CD8-positive, alpha-beta memory T cell (primary cell): ENCODE results near the gene UBL5. TPM values are rescaled to one million over a fixed set of nuclear protein-coding genes. Genes with fewer than 3 reads are reported as not detected.
A peak's percentile ranks its signal among the peaks of the same experiment; 100 is the strongest.

Source experiments
- CTCF ChIA-PET: fragments of 350-600 bp; sonication (Branson Sonifier 250); formaldehyde crosslinking; loops from one replicate; lab custom pipeline; 2021; ENCODE audit warnings: antibody characterized with exemption; lab: Charles Lee
- POLR2A ChIA-PET: fragments of 350-600 bp; sonication (Branson Sonifier 250); formaldehyde crosslinking; loops from one replicate; lab custom pipeline; 2021; ENCODE audit warnings: antibody characterized with exemption; lab: Charles Lee
- DNase-seq, 5 donors: peaks; one replicate each; pipeline versions ENCODE4 v3.0.0 to v3.0.0-alpha.2; 2020 to 2022; ENCODE audit warnings: mixed read lengths in 1 of 5
- H3K27ac ChIP-seq: one replicate; pipeline ENCODE4 v1.7.0; 2013; ENCODE audit warnings: low read depth, mild to moderate bottlenecking, low read length, moderate library complexity
- H3K27me3 ChIP-seq: 2 replicates; pipeline ENCODE4 v1.7.0; 2013; ENCODE audit warnings: low read length, mild to moderate bottlenecking; ENCODE audit not compliant: insufficient read depth, poor library complexity, severe bottlenecking
- H3K36me3 ChIP-seq: 2 replicates; pipeline ENCODE4 v1.7.0; 2013; ENCODE audit warnings: mild to moderate bottlenecking, low read length, moderate library complexity; ENCODE audit not compliant: insufficient read depth
- H3K4me1 ChIP-seq: 2 replicates; pipeline ENCODE4 v1.7.0; 2013; ENCODE audit warnings: mild to moderate bottlenecking, low read length, moderate library complexity; ENCODE audit not compliant: insufficient read depth
- H3K4me3 ChIP-seq: 2 replicates; pipeline ENCODE4 v1.7.0; 2013; ENCODE audit warnings: mild to moderate bottlenecking, low read length
- H3K9me3 ChIP-seq: 2 replicates; pipeline ENCODE4 v1.7.0; 2013; ENCODE audit warnings: mild to moderate bottlenecking, low read length
- H3K27ac Mint-ChIP-seq, 8 donors: one replicate each; pipeline ENCODE4 v1.8.0; 2020 to 2021; ENCODE audit warnings: mixed read lengths in 8 of 8, mild to moderate bottlenecking in 6 of 8, inconsistent platforms in 3 of 8, moderate library complexity in 3 of 8
- H3K27me3 Mint-ChIP-seq, 2 donors: one replicate each; pipeline ENCODE4 v1.8.0; 2020 to 2021; ENCODE audit warnings: mixed read lengths in 2 of 2, mild to moderate bottlenecking in 1 of 2, moderate library complexity in 1 of 2
- H3K36me3 Mint-ChIP-seq, 3 donors: one replicate each; pipeline ENCODE4 v1.8.0; 2020 to 2021; ENCODE audit warnings: mixed read lengths in 3 of 3, inconsistent platforms in 1 of 3, mild to moderate bottlenecking in 1 of 3
- H3K4me1 Mint-ChIP-seq, 3 donors: one replicate each; pipeline ENCODE4 v1.8.0; 2020 to 2021; ENCODE audit warnings: mixed read lengths in 3 of 3, inconsistent platforms in 1 of 3, mild to moderate bottlenecking in 1 of 3
- H3K4me3 Mint-ChIP-seq, 7 donors: one replicate each; pipeline ENCODE4 v1.8.0; 2020 to 2021; ENCODE audit warnings: mixed read lengths in 7 of 7, mild to moderate bottlenecking in 6 of 7, moderate library complexity in 4 of 7, inconsistent platforms in 2 of 7
- H3K9me3 Mint-ChIP-seq, 5 donors: one replicate each; pipeline ENCODE4 v1.8.0; 2020 to 2022; ENCODE audit warnings: mixed read lengths in 5 of 5, mild to moderate bottlenecking in 3 of 5, moderate library complexity in 2 of 5, inconsistent platforms in 1 of 5
- polyA plus RNA-seq: library from polyadenylated mRNA; unstranded; fragments of 300-500 nt; fragmentation: Illumina TruSeq; gene quantifications from one replicate; pipeline ENCODE4 v1.2.3, GENCODE V29; 2021
- total RNA-seq, 2 experiments: library from RNA; stranded (reverse); gene quantifications; one replicate each; pipeline ENCODE4 v1.2.3, GENCODE V29; 2021

Gene UBL5
- total and polyA plus RNA-seq, 3 experiments from 2014 or later = 326 to 789 (median 340) TPM

- Mint-ChIP-seq H3K4me3 (peak overlapping the region; percentile 82 to 96 (median 91)), H3K27ac (peak overlapping the region; percentile 67 to 100 (median 98)), H3K36me3 (peaks cover 4 to 10% (median 4%) of the 10 kb centered on the region in 3 donors), H3K27me3 (no peaks in the 10 kb centered on the region), H3K9me3 (no peaks in the 10 kb centered on the region), H3K4me1 (peaks cover 55 to 86% (median 67%) of the 10 kb centered on the region in 3 donors)
- Histone ChIP-seq H3K27me3 (no peaks in the 10 kb centered on the region), H3K27ac (peak overlapping the region; percentile 57), H3K4me1 (peaks cover 67% of the 10 kb centered on the region), H3K36me3 (no peaks in the 10 kb centered on the region), H3K9me3 (no peaks in the 10 kb centered on the region), H3K4me3 (peak overlapping the region; percentile 91)
- CTCF ChIA-PET = interaction anchor here (0.9 to 1.6 kb wide), 7 partner anchors 9 to 44 kb away, joined by 3 to 5 read pairs (median 3); partner anchors contain the start of genes PIN1 and UBL5
- POLR2A ChIA-PET = interaction anchor here (0.7 to 1.1 kb wide), 3 partner anchors 9 to 31 kb away, joined by 3 to 4 read pairs (median 4); partner anchors contain the start of gene PIN1
- peak in 2 of 5 donors; percentile 40 to 57 for DNase-seq
These were observed 30.4 kb downstream of the UBL5 start for GRCh38 chr19:9857920-9858746.

DNA sequence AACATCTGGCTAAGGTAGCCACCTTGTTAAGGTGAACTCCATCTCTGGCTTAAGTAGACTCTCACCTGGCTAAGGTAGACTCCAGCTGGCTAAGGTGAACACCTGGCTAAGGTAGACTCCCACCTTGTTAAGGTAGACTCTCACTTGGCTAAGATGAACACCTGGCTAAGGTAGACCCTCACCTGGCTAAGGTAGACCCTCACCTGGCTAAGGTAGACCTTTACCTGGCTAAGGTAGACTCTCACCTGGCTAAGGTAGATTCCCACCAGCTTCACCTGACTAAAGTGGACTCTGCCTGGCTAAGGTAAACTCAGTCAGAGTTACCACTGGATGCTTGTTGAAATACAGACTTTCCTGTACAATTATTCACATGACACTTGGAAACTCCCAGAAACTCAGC, 31.0 kb downstream of the UBL5 start:
- peaks cover 74% of the 10 kb centered on the region for H3K4me1 ChIP-seq
- DNase-seq = no peak
- ChIA-PET CTCF (interaction anchor here (0.9 to 1.2 kb wide), 4 partner anchors 10 to 31 kb away, joined by 3 to 4 read pairs (median 3); partner anchors contain the start of gene UBL5), POLR2A (interaction anchor here (0.7 kb wide), 1 partner anchor 32 kb away, joined by 3 read pairs; no protein-coding TSS in a partner anchor)
- Mint-ChIP-seq H3K4me3 (peak overlapping the region; percentile 82 to 96 (median 91)), H3K9me3 (no peaks in the 10 kb centered on the region), H3K36me3 (peaks cover 3 to 9% (median 4%) of the 10 kb centered on the region in 3 donors), H3K27ac (peak overlapping the region in 7 of 8 donors; percentile 67 to 100 (median 99)), H3K4me1 (peaks cover 60 to 88% (median 71%) of the 10 kb centered on the region in 3 donors), H3K27me3 (no peaks in the 10 kb centered on the region)
- H3K36me3 ChIP-seq = no peaks in the 10 kb centered on the region
- peak overlapping the region; percentile 51 for H3K4me3 ChIP-seq
- H3K27ac ChIP-seq = no peak overlapping the region
- no peaks in the 10 kb centered on the region for H3K9me3 ChIP-seq
- H3K27me3 ChIP-seq = no peaks in the 10 kb centered on the region

GRCh38 chr19:9860407-9860806, 32.7 kb downstream of the UBL5 start:
- ChIA-PET POLR2A (no interaction called here), CTCF (no interaction called here)
- no peak overlapping the region for H3K4me3 ChIP-seq
- no peak overlapping the region for H3K27ac ChIP-seq
- peak overlapping the region in 1 of 8 donors; percentile 17 for H3K27ac Mint-ChIP-seq
- no peak overlapping the region for H3K4me3 Mint-ChIP-seq
- H3K36me3 ChIP-seq = no peaks in the 10 kb centered on the region
- DNase-seq = no peak
- peaks cover 89% of the 10 kb centered on the region for H3K4me1 ChIP-seq
- no peaks in the 10 kb centered on the region for H3K9me3 ChIP-seq
- no peaks in the 10 kb centered on the region for H3K9me3 Mint-ChIP-seq
- no peaks in the 10 kb centered on the region for H3K27me3 ChIP-seq
- H3K27me3 Mint-ChIP-seq = no peaks in the 10 kb centered on the region
- peaks cover 2 to 4% (median 3%) of the 10 kb centered on the region in 3 donors for H3K36me3 Mint-ChIP-seq
- H3K4me1 Mint-ChIP-seq = peaks cover 62 to 89% (median 82%) of the 10 kb centered on the region in 3 donors

DNA sequence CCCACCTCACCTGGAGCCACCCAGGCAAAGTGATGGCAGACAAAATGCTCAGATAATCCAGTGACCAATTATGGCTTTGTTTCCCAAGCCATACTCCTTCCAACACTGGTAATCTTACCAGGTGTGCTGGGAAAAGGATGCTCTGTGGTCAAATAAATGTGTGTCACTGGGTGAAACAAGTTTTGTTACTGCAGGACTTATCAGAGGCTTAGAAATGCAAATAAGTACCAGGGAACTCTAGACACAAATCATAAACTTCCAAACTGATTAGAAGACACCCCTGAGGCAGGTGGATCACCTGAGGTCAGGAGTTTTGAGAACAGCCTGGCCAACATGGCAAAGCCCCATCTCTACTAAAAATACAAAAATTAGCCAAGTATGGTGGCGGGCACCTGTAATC, 33.8 kb downstream of the UBL5 start:
- ChIA-PET POLR2A (no interaction called here), CTCF (interaction anchor here (0.9 kb wide), 1 partner anchor 26 kb away, joined by 3 read pairs; the partner anchor contains the start of gene PIN1)
- no peak overlapping the region for H3K27ac ChIP-seq
- Mint-ChIP-seq H3K9me3 (no peaks in the 10 kb centered on the region), H3K4me1 (peaks cover 68 to 90% (median 87%) of the 10 kb centered on the region in 3 donors), H3K4me3 (peak overlapping the region in 1 of 7 donors; percentile 56), H3K27me3 (no peaks in the 10 kb centered on the region), H3K27ac (peak overlapping the region in 3 of 8 donors; percentile 54 to 79 (median 56)), H3K36me3 (peaks cover 2 to 4% (median 3%) of the 10 kb centered on the region in 3 donors)
- H3K36me3 ChIP-seq = no peaks in the 10 kb centered on the region
- H3K4me1 ChIP-seq = peaks cover 95% of the 10 kb centered on the region
- no peaks in the 10 kb centered on the region for H3K27me3 ChIP-seq
- no peaks in the 10 kb centered on the region for H3K9me3 ChIP-seq
- H3K4me3 ChIP-seq = no peak overlapping the region
- no peak for DNase-seq

- Histone ChIP-seq H3K4me3 (peak overlapping the region; percentile 28), H3K36me3 (no peaks in the 10 kb centered on the region), H3K9me3 (no peaks in the 10 kb centered on the region), H3K4me1 (peaks cover 93% of the 10 kb centered on the region), H3K27me3 (no peaks in the 10 kb centered on the region), H3K27ac (no peak overlapping the region)
- Mint-ChIP-seq H3K9me3 (no peaks in the 10 kb centered on the region), H3K27me3 (no peaks in the 10 kb centered on the region), H3K4me3 (peak overlapping the region in 6 of 7 donors; percentile 51 to 82 (median 68)), H3K36me3 (peaks cover under 1 to 2% (median under 1%) of the 10 kb centered on the region in 3 donors), H3K4me1 (peaks cover 60 to 85% (median 78%) of the 10 kb centered on the region in 3 donors), H3K27ac (peak overlapping the region; percentile 56 to 97 (median 92))
- peak in 2 of 5 donors; percentile 9 to 59 for DNase-seq
- ChIA-PET POLR2A (interaction anchor here (0.7 kb wide), 1 partner anchor 740 kb away, joined by 3 read pairs; no protein-coding TSS in a partner anchor), CTCF (interaction anchor here (2.1 kb wide), 1 partner anchor 28 kb away, joined by 6 read pairs; the partner anchor contains the start of gene PIN1)
These were observed 35.2 kb downstream of the UBL5 start for GRCh38 chr19:9862938-9863337.

GRCh38 chr19:9863759-9864158, 36.0 kb downstream of the UBL5 start:
- Mint-ChIP-seq H3K9me3 (no peaks in the 10 kb centered on the region), H3K27ac (peak overlapping the region in 7 of 8 donors; percentile 10 to 95 (median 90)), H3K4me1 (peaks cover 51 to 76% (median 69%) of the 10 kb centered on the region in 3 donors), H3K4me3 (peak overlapping the region in 5 of 7 donors; percentile 24 to 82 (median 68)), H3K27me3 (no peaks in the 10 kb centered on the region), H3K36me3 (no peaks in the 10 kb centered on the region)
- ChIA-PET CTCF (interaction anchor here (2.1 kb wide), 1 partner anchor 28 kb away, joined by 6 read pairs; the partner anchor contains the start of gene PIN1), POLR2A (no interaction called here)
- Histone ChIP-seq H3K36me3 (no peaks in the 10 kb centered on the region), H3K27ac (no peak overlapping the region), H3K27me3 (no peaks in the 10 kb centered on the region), H3K4me1 (peaks cover 86% of the 10 kb centered on the region), H3K4me3 (peak overlapping the region; percentile 28), H3K9me3 (no peaks in the 10 kb centered on the region)
- peak in 1 of 5 donors; percentile 49 for DNase-seq

DNA sequence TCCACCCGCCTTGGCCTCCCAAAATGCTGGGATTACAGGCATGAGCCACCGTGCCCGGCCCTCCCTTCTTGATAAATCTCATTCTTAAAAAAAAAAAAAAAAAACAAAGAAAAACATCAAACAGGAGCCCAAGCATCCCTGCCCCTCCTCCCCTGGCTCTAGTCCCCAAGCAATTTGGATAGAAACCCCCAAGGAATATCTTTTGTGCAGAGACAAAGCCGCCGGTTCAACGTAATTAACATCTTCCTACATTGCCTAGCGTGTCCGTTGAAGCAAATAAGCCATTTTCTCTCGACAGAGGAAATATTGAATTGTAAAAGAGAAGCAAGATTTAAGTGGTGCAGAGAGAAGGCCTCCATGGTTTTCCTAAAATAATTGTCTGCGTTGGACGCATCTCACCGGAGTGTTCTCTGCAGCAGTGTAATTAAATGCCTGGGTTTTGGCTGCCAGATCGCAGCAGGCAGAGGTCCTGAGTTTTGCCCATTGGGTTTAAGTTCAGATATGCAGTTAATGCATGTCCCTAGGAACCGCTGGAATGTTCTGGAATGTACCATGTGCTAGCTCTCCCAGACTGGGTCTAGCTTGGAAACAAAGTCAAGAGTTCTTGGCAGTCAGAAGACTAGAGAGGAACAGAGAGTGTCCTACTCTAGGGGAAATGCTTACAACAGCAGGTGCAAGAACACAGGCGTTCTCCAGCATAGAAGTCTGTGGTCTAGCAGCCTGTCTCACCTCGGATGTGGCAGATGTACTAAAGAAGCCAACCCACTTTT, 38.2 kb downstream of the UBL5 start:
- Mint-ChIP-seq H3K36me3 (no peaks in the 10 kb centered on the region), H3K9me3 (no peaks in the 10 kb centered on the region), H3K27me3 (no peaks in the 10 kb centered on the region), H3K4me3 (peak overlapping the region; percentile 12 to 82 (median 68)), H3K27ac (peak overlapping the region; percentile 78 to 93 (median 85)), H3K4me1 (peaks cover 42 to 57% (median 55%) of the 10 kb centered on the region in 3 donors)
- DNase-seq = peak in 4 of 5 donors; percentile 15 to 77 (median 66)
- POLR2A ChIA-PET = no interaction called here
- Histone ChIP-seq H3K27me3 (no peaks in the 10 kb centered on the region), H3K36me3 (no peaks in the 10 kb centered on the region), H3K4me1 (peaks cover 66% of the 10 kb centered on the region), H3K27ac (no peak overlapping the region), H3K4me3 (peak overlapping the region; percentile 36), H3K9me3 (no peaks in the 10 kb centered on the region)
- CTCF ChIA-PET = interaction anchor here (0.9 to 1.4 kb wide), 2 partner anchors 8 to 9 kb away, joined by 3 read pairs; no protein-coding TSS in a partner anchor
